Activated CD4-positive, alpha-beta T cell treated with anti-CD3 and anti-CD28 coated beads, Interleukin-2, amount 50 U/mL, for 48 hours (primary cell): ENCODE measurements around the gene RBMS3.

Experiments used
- DNase-seq, 2 experiments: peaks; one replicate each; pipeline ENCODE4 v3.0.0-alpha.2; 2020

The RBMS3 gene

DNA sequence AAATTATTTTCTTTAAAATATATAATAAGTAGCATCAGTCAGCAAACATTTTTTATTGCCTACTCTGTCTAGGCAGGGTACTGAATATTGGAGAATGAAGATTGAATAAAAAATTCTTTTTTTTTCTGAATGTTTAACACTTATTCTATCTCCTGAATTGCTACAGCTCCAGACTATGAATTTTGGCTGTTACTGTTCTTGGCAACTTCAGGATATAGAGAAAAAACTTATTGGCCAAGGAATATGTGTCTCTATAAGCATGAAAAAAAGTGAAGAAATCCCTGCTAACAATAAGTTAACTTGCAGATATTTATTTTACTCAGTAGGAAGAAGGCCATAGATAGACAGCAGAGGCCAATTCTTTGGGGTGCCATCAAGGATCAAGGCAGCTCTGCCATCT, 309.6 kb downstream of the RBMS3 start:
- DNase-seq: no peak

DNA sequence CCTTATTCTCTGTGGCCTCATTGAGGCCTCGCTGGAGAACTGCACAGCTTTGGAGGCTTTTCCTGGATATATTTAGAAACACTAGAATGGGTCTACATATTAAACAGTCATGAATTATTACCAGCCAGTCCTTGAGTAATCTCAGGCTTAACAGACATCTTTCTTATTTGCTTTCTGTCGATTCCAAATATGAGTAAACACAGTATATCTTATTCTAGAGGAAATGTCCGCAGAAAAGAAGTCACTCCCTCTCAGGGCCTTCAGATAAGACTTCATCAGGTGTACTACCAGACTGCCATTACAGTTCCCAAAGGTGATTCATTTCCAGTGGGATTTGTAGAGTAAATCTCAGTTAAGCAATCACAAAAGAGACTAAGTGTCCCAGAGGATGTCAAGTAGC, 310.7 kb downstream of the RBMS3 start:
- DNase-seq: no peak

DNA sequence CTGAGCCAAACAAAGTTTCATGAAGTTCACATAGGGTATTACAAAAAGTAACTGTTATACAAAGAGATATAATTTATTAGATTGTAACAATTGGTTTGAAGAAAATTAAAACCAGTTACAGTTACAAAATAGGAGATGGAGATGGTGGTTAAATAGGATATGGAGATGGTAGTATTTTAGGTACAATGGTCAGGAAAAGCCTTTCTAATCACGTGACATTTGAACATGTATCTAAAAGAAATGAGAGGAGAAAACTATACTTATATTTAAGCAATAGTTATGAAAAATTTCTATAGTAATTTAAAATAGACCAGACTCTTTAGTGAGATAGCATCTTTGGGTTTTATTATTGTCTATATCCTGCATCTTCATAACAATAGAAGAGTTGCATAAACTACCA, 312.9 kb downstream of the RBMS3 start:
- DNase-seq: no peak

DNA sequence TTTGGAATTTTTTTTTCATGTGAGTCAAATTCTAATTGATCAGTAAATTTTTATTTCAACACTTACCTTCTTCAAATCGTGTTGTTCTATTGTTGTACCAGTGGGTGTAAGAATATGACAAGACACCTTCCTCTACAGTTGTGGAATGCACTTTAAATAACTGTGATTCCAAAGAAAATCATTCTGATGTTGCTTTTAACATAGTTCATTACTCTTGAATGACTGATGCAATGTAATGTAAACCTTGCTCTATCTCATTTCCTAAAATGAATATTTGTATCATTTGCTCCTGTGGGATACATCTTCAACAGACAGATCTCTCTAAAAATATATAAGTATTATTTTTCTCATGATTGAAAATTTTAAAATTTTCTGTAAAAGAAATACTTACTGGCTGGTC, 313.4 kb downstream of the RBMS3 start:
- DNase-seq: no peak

DNA sequence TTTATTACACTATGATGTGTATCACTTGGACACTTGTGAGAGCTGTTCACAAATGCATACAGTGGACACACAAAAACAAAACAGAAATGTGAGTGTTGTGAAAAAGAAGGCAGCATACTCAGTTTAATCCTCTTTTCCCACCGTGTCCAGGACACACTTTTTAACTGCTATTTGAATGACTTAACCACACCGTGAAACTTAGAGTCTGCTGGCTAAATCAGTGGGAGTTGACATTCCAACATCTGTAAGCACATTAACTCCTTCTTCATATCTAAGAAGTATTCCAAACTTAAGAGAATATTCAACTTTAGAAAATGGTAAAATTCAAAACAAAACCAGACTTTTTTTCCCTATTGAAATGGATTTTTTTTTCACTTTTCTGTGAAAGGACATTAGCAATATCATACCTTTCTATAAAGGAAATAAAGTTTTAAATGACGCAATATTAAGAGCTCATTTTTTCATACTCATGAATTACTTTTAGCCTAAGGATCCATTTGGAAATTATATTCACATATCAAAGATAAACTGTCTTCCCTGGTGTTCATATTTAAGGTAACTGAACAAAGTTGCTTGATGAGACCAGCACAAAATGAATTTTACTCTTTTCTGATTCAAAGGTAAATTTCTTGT, 316.6 kb downstream of the RBMS3 start:
- DNase-seq: no peak

DNA sequence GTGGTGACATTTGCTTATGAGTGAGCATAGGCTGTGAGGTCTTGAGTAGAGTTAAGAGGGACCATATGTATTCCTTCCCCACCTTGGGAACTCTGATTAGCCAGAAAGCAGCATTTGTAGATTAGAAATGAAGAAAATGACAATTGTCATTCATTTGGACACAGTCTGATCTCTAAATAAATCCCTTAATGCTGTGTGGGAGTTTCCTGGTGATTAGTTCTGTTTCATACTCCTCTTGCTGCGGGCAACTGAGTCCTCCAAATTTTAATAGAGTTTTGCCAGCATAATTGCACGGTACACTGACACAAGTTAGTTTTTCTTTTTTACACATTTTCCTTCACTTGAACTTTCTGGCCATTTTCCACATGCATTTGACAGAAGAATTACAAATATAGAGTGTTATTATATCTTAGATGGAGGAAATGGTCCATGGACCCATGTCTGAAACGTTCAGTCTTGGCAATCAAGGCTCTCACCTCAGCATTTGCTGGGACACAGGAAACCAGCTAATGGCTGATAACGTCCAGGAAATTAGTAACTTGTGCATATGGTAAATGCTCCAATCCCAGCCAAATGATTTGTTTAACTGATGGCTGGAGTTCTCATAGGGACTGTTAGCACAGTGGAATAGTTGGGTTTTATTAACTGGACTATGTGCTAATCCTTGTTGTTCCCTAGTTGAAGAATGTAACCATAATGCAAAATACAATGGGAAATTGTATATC, 321.2 kb downstream of the RBMS3 start:
- DNase-seq: no peak

DNA sequence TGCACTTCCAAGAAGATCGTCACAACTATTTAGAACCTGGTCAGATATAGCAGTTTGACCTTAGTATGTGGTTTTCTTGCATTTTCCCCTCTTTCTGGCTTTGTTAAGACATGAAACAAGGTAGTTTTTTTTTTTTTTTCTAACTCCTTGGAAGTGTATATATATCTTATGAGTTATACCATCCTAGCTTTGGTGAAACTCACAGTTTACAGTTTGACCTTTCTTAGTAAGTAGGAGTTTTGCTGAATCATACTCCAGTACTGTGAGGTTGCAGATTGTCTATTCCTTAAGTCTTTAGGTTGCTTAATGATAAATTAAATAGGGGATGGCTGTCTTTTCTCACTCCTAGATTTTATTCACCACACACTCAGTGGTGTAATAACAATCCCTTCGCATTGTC, 325.0 kb downstream of the RBMS3 start:
- no peak for DNase-seq

DNA sequence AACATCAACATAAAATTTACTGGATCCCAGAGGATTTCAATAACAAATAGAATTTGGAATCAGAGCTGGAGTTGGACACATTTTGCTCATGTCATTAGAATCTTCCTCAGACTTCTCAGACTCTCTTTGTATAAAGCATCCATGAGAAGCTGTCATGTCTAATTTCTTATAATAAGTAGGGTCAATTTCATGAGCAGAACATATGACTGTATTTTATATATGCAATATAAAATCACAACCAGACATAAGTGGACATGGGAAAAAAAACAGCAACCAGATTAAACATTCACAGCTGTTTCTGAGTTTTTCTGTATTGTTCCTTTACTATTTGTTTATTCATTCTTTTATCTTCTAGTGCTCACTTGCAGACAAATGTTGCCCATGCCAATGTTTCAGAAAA, 325.5 kb downstream of the RBMS3 start:
- DNase-seq: no peak

DNA sequence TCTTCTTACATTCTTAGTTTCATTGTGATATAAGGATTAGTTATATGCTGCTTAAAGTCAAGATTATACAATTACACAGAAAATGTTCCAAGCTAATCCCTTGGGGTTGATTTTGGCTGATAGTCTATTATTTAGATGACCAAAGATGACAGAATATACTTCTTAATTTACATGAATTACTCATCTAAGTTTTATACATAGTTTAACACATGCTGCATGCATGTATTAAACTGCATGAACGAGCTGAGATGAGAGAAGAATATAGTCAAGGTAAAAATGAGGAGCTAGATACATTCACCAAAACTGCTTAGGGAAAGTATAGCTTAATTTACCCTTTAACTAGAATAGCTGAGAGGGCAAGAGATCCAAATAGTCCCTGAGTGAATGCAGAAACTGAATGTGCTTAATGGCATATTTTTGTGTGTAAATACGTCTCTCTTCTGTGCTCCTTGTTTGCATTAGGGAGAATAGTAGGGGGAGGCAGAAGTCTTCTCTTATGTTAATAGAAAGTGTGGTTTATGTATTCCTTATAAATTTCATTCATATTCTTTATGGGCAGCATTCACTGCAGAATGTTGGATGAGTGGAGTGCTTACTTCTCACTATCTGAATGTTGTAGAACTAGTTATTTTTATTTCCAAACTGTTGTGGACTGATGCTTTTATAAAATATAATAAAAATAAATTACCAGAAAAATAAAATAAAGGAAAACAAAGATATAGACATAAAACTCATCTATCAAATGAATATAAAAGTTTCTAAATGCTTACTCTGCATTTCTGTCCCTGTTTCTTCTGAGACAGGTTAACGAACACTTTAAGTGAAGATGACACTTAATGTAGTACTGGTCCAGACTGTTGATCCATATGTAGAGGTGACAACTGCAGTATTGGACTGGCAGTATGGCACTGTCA, 327.8 kb downstream of the RBMS3 start:
- DNase-seq: no peak

DNA sequence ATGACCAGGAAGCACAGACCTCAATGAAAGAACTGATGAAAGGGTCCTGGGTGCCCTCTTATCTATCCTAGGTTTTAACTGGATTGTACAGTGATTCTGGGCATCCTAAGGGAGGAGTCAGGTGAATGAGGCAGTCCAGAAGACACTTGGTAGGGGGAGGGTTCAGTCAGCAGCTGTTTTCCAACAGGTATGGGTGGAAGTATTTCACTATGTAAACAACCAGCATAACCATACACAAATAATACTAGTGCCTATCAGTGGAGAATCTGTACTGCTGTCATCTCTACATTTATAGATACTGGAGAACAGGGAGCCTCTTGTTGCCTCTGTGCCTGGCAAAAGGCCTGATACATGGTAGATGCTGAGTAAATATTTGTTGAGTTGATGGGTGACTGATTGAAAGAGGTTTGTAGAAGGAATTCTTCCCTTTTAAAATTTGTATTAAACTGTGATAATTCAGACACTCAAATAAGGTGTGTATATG, 328.5 kb downstream of the RBMS3 start:
- no peak for DNase-seq

DNA sequence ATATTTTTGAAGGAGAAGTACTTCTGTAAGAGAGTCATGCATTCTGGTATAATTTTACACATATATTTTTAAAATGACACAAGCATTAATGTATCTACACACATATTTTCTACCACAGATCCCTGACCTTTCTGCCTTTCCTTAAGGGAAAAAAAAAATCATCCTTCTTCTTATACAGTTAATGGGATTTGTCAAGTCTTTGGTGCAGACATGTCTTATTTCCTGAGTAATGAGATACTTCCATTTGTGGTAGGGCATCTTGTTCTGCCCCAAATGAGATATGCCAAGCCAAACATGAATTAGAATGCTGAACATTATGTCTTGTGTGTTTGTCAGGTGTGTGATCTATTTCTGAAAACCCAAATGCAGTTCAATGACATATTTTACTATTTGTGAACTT, 329.9 kb downstream of the RBMS3 start:
- no peak for DNase-seq

DNA sequence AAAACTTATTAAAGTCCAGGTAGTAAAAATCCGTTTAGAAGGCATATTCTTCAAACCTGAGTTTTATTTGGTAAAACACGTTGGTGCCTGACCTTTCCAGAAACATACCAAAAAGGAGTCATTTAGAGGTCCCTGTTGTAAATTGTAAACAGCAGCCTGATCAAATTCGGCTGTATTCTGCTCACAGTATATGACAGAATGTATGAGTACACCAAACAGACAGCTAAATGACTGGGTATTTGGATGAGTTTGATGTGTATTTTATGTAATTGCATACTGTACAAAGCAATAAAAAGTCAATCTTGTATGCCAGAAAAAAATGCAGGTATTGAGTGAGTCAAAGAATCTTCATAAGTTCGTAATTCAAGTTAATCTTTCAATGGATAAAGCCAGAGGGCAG, 330.4 kb downstream of the RBMS3 start:
- no peak for DNase-seq

DNA sequence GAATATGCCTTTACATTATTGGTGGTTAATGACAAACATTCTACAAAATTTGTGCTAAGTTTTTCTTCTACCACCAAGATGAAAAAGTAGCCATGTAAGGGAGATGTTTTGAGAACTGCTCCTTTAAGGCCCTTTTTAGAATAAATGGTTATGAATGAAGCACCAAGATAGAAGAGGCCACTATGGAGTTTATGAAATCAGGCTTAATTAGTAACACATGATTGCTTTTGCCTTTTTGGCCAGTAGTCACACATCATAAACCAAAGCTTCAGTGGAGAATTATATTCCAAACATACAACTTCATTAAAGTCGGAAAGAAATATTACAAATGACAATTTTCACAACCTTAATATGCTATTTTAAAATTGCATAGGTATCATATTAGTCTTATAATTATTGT, 331.7 kb downstream of the RBMS3 start:
- DNase-seq: no peak

DNA sequence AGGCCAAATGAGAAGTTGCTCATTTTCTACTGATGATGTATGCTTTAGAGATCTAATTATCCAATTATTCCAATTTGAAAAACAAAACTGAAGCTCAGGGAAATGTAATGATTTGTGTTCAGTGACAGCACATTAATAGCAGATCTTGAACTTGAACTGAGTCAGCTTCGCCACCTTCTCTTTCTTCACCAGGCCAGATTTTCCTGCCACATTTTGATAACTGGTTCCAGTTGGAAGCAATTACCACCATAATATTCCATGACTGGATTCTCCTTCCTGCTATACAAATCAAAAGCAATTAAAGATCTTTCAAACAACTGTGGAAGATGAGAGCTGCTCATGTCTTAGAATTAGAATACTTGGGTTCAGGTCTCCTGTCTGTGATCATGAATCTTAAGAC, 334.1 kb downstream of the RBMS3 start:
- DNase-seq: no peak

DNA sequence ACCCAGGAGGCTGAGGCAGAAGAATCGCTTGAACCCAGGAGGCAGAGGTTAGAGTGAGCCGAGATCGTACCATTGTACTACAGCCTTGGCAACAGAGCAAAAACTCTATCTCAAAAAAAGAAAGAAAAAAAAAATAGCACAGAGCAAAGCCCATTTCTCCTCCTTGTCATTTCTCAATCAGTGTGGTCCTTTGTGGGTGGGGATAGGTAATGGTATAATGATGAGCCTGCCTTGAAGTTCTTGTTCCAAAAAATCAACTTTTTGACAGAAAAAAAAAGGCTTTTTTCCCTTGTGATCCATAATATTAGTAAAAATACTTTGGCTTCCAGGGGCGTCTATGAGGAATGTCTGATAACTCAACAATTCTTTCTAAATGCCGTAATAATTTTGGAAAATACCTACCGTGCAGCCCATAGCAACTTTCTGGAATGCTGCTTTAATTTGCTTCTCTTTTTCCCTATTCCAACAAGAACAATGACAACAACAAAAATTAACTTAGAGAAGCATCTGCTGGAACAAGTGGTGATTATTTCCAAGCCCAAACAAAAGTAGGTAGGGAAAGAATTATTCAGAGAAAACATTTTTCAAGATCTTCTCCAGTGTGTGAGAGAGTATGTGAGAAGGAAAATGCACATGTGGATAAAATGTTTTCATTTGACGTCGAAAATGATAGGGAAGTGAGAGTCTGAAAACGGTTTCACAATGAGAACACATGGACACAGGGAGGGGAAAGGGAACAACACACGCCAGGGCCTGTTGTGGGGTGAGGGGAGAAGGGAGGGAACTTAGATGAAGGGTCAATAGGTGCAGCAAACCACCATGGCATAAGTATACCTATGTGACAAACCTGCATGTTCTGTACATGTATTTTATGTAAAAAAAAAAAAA, 337.8 kb downstream of the RBMS3 start:
- no peak for DNase-seq

DNA sequence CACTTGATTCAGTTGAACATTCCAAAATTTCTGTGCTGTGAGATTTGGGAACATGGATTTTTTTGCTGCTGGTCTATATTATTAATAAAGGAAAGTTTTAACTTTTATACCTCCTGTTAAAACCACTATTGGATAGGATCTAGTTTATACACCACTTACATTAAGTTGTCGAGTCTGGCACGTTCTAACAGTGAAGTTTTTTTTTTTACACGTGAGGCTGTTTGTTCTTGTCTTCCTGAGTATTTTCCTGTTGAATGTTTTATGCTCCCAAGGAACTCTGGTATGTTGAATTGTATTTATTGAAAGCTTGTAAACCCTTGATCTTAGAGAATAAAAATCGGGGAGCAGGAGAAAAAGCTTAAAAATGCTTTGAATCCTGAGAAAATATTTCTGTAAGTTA, 338.8 kb downstream of the RBMS3 start:
- DNase-seq: no peak

DNA sequence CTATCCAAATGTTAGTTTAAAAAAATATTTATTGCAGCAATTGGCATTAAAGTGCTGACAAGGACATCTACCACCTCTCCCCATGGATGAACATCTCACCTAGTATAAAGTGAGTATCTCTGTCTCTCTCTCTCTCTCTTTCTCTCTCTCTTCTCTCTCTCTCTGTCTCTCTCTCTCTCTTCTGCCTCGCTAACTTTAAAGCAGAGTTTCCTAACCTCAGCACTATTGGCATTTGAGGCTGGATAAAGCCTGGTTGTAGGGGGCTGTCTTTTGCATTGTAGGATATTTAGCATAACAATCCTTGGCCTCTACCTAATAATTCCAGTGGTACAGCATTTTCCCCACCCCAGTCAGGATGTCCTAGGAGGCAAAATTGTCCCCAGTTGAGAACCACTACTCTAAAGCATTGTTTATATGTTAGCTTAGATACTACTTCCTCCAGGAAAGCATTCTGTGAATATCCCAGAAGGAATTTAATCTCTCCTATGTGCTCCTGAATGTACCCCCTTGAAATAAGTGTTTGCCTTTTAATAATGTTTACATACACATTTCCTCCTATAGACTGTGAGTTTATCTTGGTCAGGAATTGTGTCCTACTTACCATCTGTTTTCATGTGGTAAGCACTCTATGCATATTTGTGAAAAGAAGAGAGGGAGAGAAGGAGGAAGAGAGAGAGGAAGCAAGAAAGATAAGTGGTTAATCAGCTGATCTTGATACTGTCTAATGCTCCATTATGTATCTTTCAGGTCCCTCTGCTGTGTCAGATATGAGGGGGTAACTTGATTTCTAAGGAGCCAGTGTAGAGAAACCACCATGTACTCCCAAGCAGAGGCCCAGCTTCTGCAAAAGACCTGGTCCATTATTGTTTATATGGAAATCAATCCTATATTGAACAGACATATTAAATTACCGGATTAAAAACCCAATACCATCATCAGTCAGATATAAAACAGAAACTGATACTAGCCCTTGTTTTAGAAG, 346.6 kb downstream of the RBMS3 start:
- no peak for DNase-seq

DNA sequence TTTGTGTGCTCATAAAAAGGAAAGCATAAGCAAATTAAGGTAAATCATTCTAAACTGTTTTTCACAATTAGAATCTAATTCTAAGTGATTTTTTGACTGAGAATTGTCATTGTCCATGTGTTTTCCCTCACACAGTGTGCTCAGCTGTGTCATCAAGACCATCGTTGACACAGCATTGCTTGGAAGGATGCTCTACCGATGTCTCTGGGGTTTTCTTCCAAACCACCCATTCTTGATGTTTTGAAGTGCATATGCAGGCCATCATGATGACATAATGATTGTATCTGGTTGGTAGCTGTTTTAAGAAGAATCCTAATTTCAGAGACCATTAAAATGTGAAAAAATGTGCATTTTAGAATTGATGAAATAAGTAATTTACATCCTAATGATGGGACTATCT, 347.9 kb downstream of the RBMS3 start:
- no peak for DNase-seq

DNA sequence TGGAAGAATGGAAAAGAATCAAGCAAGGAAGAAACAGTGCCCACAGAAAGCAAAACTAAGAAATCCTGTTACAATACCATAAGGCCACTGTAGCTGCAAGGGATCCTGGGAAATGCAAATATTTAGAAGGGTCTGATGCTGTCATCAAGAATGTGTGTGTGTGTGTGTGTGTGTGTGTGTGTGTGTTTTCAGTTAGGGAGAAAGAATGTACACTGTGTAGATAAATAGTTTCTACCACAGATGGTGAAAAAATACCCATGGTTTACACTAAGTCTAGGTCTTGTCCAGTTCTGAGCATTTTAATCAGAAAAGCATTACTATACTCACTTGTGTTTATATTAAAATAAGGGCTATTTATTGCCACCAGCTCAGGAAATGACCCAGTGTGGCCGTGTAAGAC, 355.0 kb downstream of the RBMS3 start:
- DNase-seq: no peak

DNA sequence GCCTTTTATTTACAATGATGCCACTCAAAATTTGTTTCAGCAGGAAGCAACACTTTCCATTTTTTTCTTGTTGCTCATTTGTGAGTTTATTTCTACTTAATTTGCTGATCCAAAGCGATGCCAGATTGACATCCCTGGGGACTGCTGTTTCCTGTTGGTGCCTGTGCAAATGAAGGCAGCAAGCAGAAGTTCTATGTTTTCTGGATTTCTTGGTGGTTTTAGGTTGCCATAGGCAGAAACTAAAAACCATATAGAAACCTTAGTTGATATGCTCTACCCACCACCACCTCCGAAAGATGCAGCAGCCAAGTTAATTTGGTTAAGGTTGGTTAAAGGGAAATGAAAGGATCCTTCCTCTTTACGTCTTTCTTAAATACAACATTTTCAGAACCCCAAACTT, 356.2 kb downstream of the RBMS3 start:
- no peak for DNase-seq

DNA sequence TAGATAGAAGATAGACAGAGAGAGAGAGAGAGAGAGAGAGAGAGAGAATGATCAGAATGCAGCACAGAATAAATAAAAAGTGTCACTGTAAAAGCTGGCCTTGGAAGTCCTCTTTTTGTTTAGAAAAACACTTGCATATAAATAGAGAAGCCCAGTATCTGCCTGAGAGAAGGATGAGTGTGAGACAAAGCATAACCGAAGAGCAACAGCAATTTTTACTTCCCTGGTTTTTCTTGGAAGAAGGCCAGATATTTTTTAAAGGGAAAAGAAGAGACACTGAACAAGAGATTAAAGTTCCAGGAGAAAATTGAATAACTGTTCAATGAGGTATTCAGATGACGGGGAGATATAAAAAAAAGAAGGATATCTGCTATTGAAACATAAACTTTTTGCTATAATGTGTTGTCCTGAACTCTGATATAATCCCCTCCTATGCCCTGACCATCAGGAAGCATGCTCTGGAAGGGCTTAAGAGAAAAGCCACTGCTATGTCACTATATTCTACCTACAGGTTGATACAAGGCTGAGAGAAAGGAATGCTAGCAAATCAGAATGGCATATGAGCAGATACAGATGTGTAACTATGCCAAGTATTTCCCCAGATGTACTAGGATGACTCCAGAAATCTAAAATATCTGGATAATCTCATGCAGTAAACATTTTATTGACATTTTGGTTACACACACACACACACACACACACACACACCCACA, 358.9 kb downstream of the RBMS3 start:
- DNase-seq: no peak
